Body of pancreas (tissue), 4 donors: ENCODE measurements around the gene CDKN2D. TPM values are rescaled to one million over a fixed set of nuclear protein-coding genes. Genes with fewer than 3 reads are reported as not detected.

Source experiments
- ATAC-seq: fragments of 150-250 bp; one replicate; pipeline ENCODE4 v1.9.1; 2016
- DNase-seq, 4 donors: peaks; one replicate each; pipeline ENCODE4 v3.0.0-alpha.2; 2019
- H3K27ac ChIP-seq, 4 donors: fragments of 200-600 bp; sonication (generic); 1 replicate in 3 of 4; 2 replicates in 1 of 4; pipeline versions ENCODE4 v1.5.1 to v1.6.1; 2016 to 2019; ENCODE audit warnings: mild to moderate bottlenecking in 1 of 4, mixed read lengths in 1 of 4, moderate library complexity in 1 of 4
- H3K27me3 ChIP-seq, 2 donors: fragments of 200-600 bp; sonication (generic); one replicate each; pipeline ENCODE4 v1.6.0; 2016; ENCODE audit warnings: mild to moderate bottlenecking in 1 of 2
- H3K36me3 ChIP-seq, 2 donors: fragments of 200-600 bp; sonication (generic); replicated peaks in 1 of 2; 2 replicates each; pipeline ENCODE4 v1.5.1; 2016; ENCODE audit warnings: low read depth in 2 of 2; ENCODE audit not compliant: insufficient read depth in 1 of 2
- H3K4me1 ChIP-seq: fragments of 200-600 bp; sonication (generic); one replicate; pipeline ENCODE4 v1.6.0; 2016
- H3K4me3 ChIP-seq, 2 donors: fragments of 200-600 bp; sonication (generic); 1 replicate in 1 of 2; 2 replicates in 1 of 2; pipeline ENCODE4 v1.5.1; 2016 to 2019
- H3K9me3 ChIP-seq, 3 donors: fragments of 200-600 bp; sonication (generic); 1 replicate in 2 of 3; 2 replicates in 1 of 3; pipeline ENCODE4 v1.5.1; 2016
- CTCF ChIP-seq, 7 experiments: fragments of 450-650 bp in 4 of 7; fragments of 200-600 bp in 3 of 7; sonication (generic) in 3 of 7; IDR thresholded peaks; one replicate each; pipeline ENCODE4 v1.5.1; 2016 to 2019; ENCODE audit warnings: antibody characterized with exemption in 7 of 7
- POLR2A ChIP-seq, 3 donors: fragments of 450-650 bp; IDR thresholded peaks; one replicate each; pipeline ENCODE4 v1.6.1; 2016; ENCODE audit warnings: antibody characterized with exemption in 3 of 3, mild to moderate bottlenecking in 2 of 3
- WGBS, 2 donors: methylation state at CpG; one replicate each; pipeline ENCODE4 v1.1.5; 2017; 5-methylcytosine and 5-hydroxymethylcytosine counted together
- intact Hi-C: fragments of 100-400 bp; cut with DNase I; formaldehyde crosslinking; loops from one replicate; pipeline ENCODE4 v1.15.1; 2023
- total RNA-seq, 2 donors: library from RNA; depleted of rRNA; stranded (reverse); fragments of >200 nt; gene quantifications; one replicate each; pipeline ENCODE4 v1.1.0, GENCODE V29; 2016

CDKN2D gene
- total RNA-seq, 2 donors from 2014 or later = 2.6 to 4.9 TPM

GRCh38 chr19:10566658-10567410, 1.9 kb downstream of the CDKN2D start:
- no peaks in the 10 kb centered on the region for H3K9me3 ChIP-seq
- H3K4me1 ChIP-seq = peaks cover 37% of the 10 kb centered on the region
- ATAC-seq = no peak
- 45 to 49% methylated on average over 12 to 19 of the region's 19 CpGs for WGBS, 2 donors
- peak overlapping the region; percentile 68 to 89 (median 74) for H3K27ac ChIP-seq
- intact Hi-C loops = no loop called here
- no peaks in the 10 kb centered on the region for H3K36me3 ChIP-seq
- H3K4me3 ChIP-seq = no peak overlapping the region
- TF ChIP-seq CTCF (IDR thresholded peaks at IDR 0.05) = no peak
- no peak for TF ChIP-seq POLR2A (IDR thresholded peaks at IDR 0.05)
- H3K27me3 ChIP-seq = no peaks in the 10 kb centered on the region
- DNase-seq = peak in 3 of 4 donors; percentile 17 to 35 (median 28)

- 0 to 1% methylated on average over 4 of the region's 4 CpGs for WGBS, 2 donors
- TF ChIP-seq CTCF (IDR thresholded peaks at IDR 0.05) (no peak), POLR2A (IDR thresholded peaks at IDR 0.05) (no peak)
- ATAC-seq = no peak
- no peak for DNase-seq
- Histone ChIP-seq H3K9me3 (no peaks in the 10 kb centered on the region), H3K27me3 (no peaks in the 10 kb centered on the region), H3K36me3 (no peaks in the 10 kb centered on the region), H3K27ac (peak overlapping the region; percentile 68 to 89 (median 74)), H3K4me3 (peak overlapping the region in 1 of 2 donors; percentile 78), H3K4me1 (peaks cover 37% of the 10 kb centered on the region)
- intact Hi-C loops = no loop called here
Observed at GRCh38 chr19:10566408-10566657, 2.4 kb downstream of the CDKN2D start.

DNA sequence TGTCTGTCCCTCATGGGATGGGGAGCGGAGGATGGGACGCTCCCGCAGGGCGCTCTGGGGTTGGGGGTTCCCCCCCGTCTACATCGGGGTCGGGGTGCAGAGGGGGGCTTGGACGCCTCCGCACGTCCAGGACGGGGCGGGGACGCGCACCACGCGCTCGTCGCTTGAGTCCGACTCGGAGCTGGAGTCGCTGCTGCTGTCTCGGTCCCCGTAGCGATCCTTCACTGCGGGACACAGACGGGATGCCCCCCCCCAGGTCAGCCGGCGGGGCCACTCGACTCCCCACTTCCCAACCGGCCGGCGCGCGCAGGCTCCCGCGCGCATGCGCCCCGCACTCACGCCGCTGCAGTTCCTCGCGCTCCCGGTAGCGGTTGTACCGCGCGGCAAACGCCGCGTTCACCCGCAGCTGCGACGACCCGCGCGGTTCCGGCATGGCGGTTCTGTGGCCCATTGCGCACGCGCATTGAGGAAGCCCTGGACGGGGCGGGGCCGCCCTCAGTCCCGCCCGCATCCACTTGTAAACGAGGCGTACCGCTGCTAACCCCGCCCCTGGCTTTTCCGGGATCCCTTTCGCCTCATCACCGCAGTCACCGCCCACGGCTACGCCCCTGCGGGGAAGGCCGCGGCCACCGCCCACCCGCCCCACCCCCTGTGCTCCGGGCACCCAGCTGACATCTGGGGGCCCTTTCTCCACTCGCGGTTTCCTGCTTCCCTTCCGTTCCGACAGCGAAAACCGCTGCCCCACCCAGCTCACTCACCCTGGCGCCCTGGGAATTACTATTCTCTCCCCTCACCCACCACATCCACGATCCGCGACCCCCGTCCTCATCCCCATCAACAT, 3.0 kb downstream of the CDKN2D start, which contains the start of gene KRI1:
KRI1 (minus strand) TSS at position 444 of the 841 bp plus-strand sequence; CDS start at position 433, 11 bp downstream.
- intact Hi-C loops = no loop called here
- Histone ChIP-seq H3K4me3 (peak within 1 kb of the TSS; percentile 58 to 78), H3K4me1 (peaks cover 37% of the 10 kb centered on the region), H3K27ac (peak within 1 kb of the TSS; percentile 68 to 89 (median 74)), H3K9me3 (no peaks in the 10 kb centered on the region), H3K36me3 (peaks cover 0 to 3% of the 10 kb centered on the region in 2 donors), H3K27me3 (no peaks in the 10 kb centered on the region)
- DNase-seq (peak; percentile 99), ATAC-seq (peak; percentile 78)
- 0% methylated on average over 9 to 71 of the region's 94 CpGs for WGBS, 2 donors
- peak; percentile 15 to 81 (median 54) for TF ChIP-seq CTCF (IDR thresholded peaks at IDR 0.05)
- peak; percentile 81 to 86 (median 85) for TF ChIP-seq POLR2A (IDR thresholded peaks at IDR 0.05)

- no peak for TF ChIP-seq POLR2A (IDR thresholded peaks at IDR 0.05)
- peak in 2 of 7 experiments; percentile 2 to 9 for TF ChIP-seq CTCF (IDR thresholded peaks at IDR 0.05)
- ATAC-seq (no peak), DNase-seq (peak; percentile 38 to 61 (median 42))
- WGBS, 2 donors = 10 to 12% methylated on average over 8 to 10 of the region's 10 CpGs
- Histone ChIP-seq H3K4me3 (peak overlapping the region; percentile 58 to 78), H3K36me3 (peaks cover 0 to 8% of the 10 kb centered on the region in 2 donors), H3K27ac (peak overlapping the region; percentile 68 to 89 (median 74)), H3K9me3 (no peaks in the 10 kb centered on the region), H3K27me3 (no peaks in the 10 kb centered on the region), H3K4me1 (peaks cover 37% of the 10 kb centered on the region)
- intact Hi-C loops = no loop called here
Observed at GRCh38 chr19:10565028-10565566, 3.7 kb downstream of the CDKN2D start.
